A549 (cell line): ENCODE data around the gene PDE6C. TPM values are rescaled to one million over a fixed set of nuclear protein-coding genes. Genes with fewer than 3 reads are reported as not detected.

Experiments used
- ATAC-seq, 2 experiments: fragments of 200-7000 bp in 1 of 2; fragments of >200 bp in 1 of 2; cut with Nextera tagmentation in 1 of 2; cut with Tn5 transposase in 1 of 2; 3 replicates each; pipeline versions ENCODE4 v1.8.0 to v1.9.1; 2018 to 2020; ENCODE audit warnings: mild to moderate bottlenecking in 1 of 2, moderate library complexity in 1 of 2
- CTCF ChIA-PET: fragments of 300-600 bp; sonication (Branson Sonifier 250); formaldehyde crosslinking; extraction: SDS; loops from one replicate; lab custom pipeline; 2021; ENCODE audit warnings: antibody characterized with exemption, inconsistent platforms; lab: Yijun Ruan, JAX
- POLR2A ChIA-PET: fragments of 350-600 bp; formaldehyde crosslinking; extraction: SDS; loops from one replicate; lab custom pipeline; 2021; ENCODE audit warnings: antibody characterized with exemption, inconsistent platforms; lab: Yijun Ruan, JAX
- DNase-seq, 2 experiments: peaks; one replicate each; pipeline versions ENCODE4 v3.0.0 to v3.0.0-alpha.2; 2011 to 2016; ENCODE audit warnings: low read depth in 1 of 2, low spot score in 1 of 2
- FAIRE-seq: peaks from 2 replicates; lab custom pipeline; 2011; peaks lifted over from hg19 to GRCh38; lab: Jason Lieb, UNC
- H3K27ac ChIP-seq, 2 experiments: fragments of >200 bp; sonication (Bioruptor Twin); formaldehyde crosslinking; 3 replicates each; pipeline ENCODE4 v1.5.1; 2016 to 2017
- H3K4me1 ChIP-seq: fragments of >200 bp; sonication (Bioruptor Twin); formaldehyde crosslinking; 3 replicates; pipeline ENCODE4 v1.6.1; 2016
- H3K4me2 ChIP-seq: fragments of >200 bp; sonication (Bioruptor Twin); formaldehyde crosslinking; 3 replicates; pipeline ENCODE4 v1.6.1; 2016
- H3K4me3 ChIP-seq: fragments of >200 bp; sonication (Bioruptor Twin); formaldehyde crosslinking; 3 replicates; pipeline ENCODE4 v1.5.1; 2016
- H3K9me3 ChIP-seq: fragments of >200 bp; sonication (Bioruptor Twin); formaldehyde crosslinking; 3 replicates; pipeline ENCODE4 v1.6.1; 2016
- BHLHE40 ChIP-seq: IDR thresholded peaks from 2 replicates; pipeline ENCODE4 v1.6.1; 2012; ENCODE audit warnings: low read depth, low read length, inconsistent platforms
- CBX2 ChIP-seq: fragments of 200-600 bp; sonication (generic); IDR thresholded peaks from 2 replicates; pipeline ENCODE4 v1.6.1; 2016; ENCODE audit warnings: low read depth, mild to moderate bottlenecking, borderline replicate concordance
- CBX8 ChIP-seq: fragments of 200-600 bp; sonication (generic); IDR thresholded peaks from 2 replicates; pipeline ENCODE4 v1.6.1; 2016
- CEBPB ChIP-seq, 2 experiments: fragments of >200 bp in 1 of 2; sonication (Bioruptor Twin) in 1 of 2; formaldehyde crosslinking in 1 of 2; IDR thresholded peaks; 2 replicates each; pipeline ENCODE4 v1.6.1; 2012 to 2016
- CHD2 ChIP-seq: fragments of 150-350 bp; IDR thresholded peaks from 2 replicates; pipeline ENCODE4 v1.6.1; 2014; ENCODE audit warnings: low read length; ENCODE audit not compliant: partially characterized antibody
- EHF ChIP-seq: fragments of 250-450 bp; sonication (Bioruptor Pico); IDR thresholded peaks from 2 replicates; pipeline ENCODE4 v1.5.0; 2020; ENCODE audit warnings: mild to moderate bottlenecking
- EHMT2 ChIP-seq: fragments of 200-600 bp; sonication (generic); IDR thresholded peaks from 2 replicates; pipeline ENCODE4 v1.6.1; 2016; ENCODE audit warnings: antibody characterized with exemption, low read depth, mild to moderate bottlenecking, moderate library complexity
- ELK1 ChIP-seq: fragments of 150-350 bp; IDR thresholded peaks from 2 replicates; pipeline ENCODE4 v1.6.1; 2014; ENCODE audit warnings: low read depth, mild to moderate bottlenecking, low read length
- FOXS1 ChIP-seq: fragments of 250-450 bp; sonication (Bioruptor Pico); IDR thresholded peaks from 2 replicates; pipeline ENCODE4 v1.5.0; 2020; ENCODE audit warnings: mild to moderate bottlenecking, moderate library complexity
- HDAC2 ChIP-seq: fragments of 200-600 bp; sonication (generic); IDR thresholded peaks from 2 replicates; pipeline ENCODE4 v1.6.1; 2016
- HMGXB4 ChIP-seq: fragments of 250-450 bp; sonication (Bioruptor Pico); IDR thresholded peaks from 2 replicates; pipeline ENCODE4 v1.5.0; 2021; ENCODE audit warnings: mild to moderate bottlenecking, moderate library complexity, borderline replicate concordance
- HOXB13 ChIP-seq: fragments of 250-450 bp; sonication (Bioruptor Pico); IDR thresholded peaks from 2 replicates; pipeline ENCODE4 v1.5.0; 2020; ENCODE audit warnings: low read depth, mild to moderate bottlenecking, moderate library complexity
- JUN ChIP-seq, 2 experiments: fragments of >200 bp; sonication (Bioruptor Twin); formaldehyde crosslinking; IDR thresholded peaks; 2 replicates in 1 of 2; 3 replicates in 1 of 2; pipeline ENCODE4 v1.6.1; 2016 to 2017
- KDM5A ChIP-seq: fragments of 200-600 bp; sonication (generic); IDR thresholded peaks from 2 replicates; pipeline ENCODE4 v1.6.1; 2016; ENCODE audit warnings: antibody characterized with exemption, mild to moderate bottlenecking
- MAFK ChIP-seq: fragments of 450-650 bp; IDR thresholded peaks from 2 replicates; pipeline ENCODE4 v1.6.1; 2014; ENCODE audit not compliant: partially characterized antibody
- MAX ChIP-seq: IDR thresholded peaks from 2 replicates; pipeline ENCODE4 v1.6.1; 2012
- PBX3 ChIP-seq: IDR thresholded peaks from 2 replicates; pipeline ENCODE4 v1.6.1; 2012
- RAD21 ChIP-seq, 2 experiments: fragments of >200 bp in 1 of 2; sonication (Bioruptor Twin) in 1 of 2; formaldehyde crosslinking in 1 of 2; IDR thresholded peaks in 1 of 2; conservative IDR thresholded peaks in 1 of 2; 2 replicates in 1 of 2; 3 replicates in 1 of 2; pipeline ENCODE4 v1.6.1; 2012 to 2018; ENCODE audit warnings: inconsistent platforms in 1 of 2
- RFX5 ChIP-seq: fragments of 450-650 bp; IDR thresholded peaks from 2 replicates; pipeline ENCODE4 v1.7.1; 2014; ENCODE audit warnings: antibody characterized with exemption, mild to moderate bottlenecking, moderate library complexity
- SMC3 ChIP-seq: fragments of >200 bp; sonication (Bioruptor Twin); formaldehyde crosslinking; IDR thresholded peaks from 3 replicates; pipeline ENCODE4 v1.6.1; 2018; ENCODE audit warnings: inconsistent platforms
- TFCP2L1 ChIP-seq: fragments of 250-450 bp; sonication (Bioruptor Pico); IDR thresholded peaks from 2 replicates; pipeline ENCODE4 v1.5.0; 2021; ENCODE audit warnings: mild to moderate bottlenecking
- TP53 ChIP-seq: fragments of 250-450 bp; sonication (Bioruptor Pico); IDR thresholded peaks from 2 replicates; pipeline ENCODE4 v1.5.0; 2021; ENCODE audit warnings: mild to moderate bottlenecking, moderate library complexity
- ZNF302 ChIP-seq: fragments of 250-450 bp; sonication (Bioruptor Pico); IDR thresholded peaks from 2 replicates; pipeline ENCODE4 v1.9.0; 2021; ENCODE audit warnings: inconsistent platforms, mild to moderate bottlenecking, moderate library complexity
- ZSCAN20 ChIP-seq: fragments of 250-450 bp; sonication (Bioruptor Pico); IDR thresholded peaks from 2 replicates; pipeline ENCODE4 v1.8.0; 2022; ENCODE audit warnings: mild to moderate bottlenecking, moderate library complexity
- WGBS: methylation state at CpG from one replicate; pipeline ENCODE4 v1.1.6; 2017; ENCODE audit errors: missing lambda C conversion rate; 5-methylcytosine and 5-hydroxymethylcytosine counted together
- polyA plus RNA-seq, 4 experiments: library from polyadenylated mRNA; depleted of rRNA in 3 of 4; stranded (reverse); fragments of >200 nt; fragmentation: RNase III in 1 of 4; extraction: RNeasy Plus Mini Kit Qiagen cat#74134 plus additional on column Dnase treatment in 1 of 4; gene quantifications; 2 replicates in 3 of 4; 3 replicates in 1 of 4; pipeline ENCODE4 v1.2.3, GENCODE V29; 2011 to 2017

The PDE6C gene
- polyA plus RNA-seq, 2 of the 4 experiments (the other 2 are of a cell fraction): not detected

GRCh38 chr10:93672890-93673289 is 60.6 kb downstream of the PDE6C start:
- no peak for DNase-seq
- ChIA-PET CTCF (interaction anchor here (1.0 to 1.4 kb wide), 2 partner anchors 9 to 119 kb away, joined by 3 read pairs; no protein-coding TSS in a partner anchor), POLR2A (no interaction called here)
- H3K4me2 ChIP-seq: no peak overlapping the region
- H3K27ac ChIP-seq: no peak overlapping the region
- FAIRE-seq: no peak
- no peak for ATAC-seq
- no peak overlapping the region for H3K4me3 ChIP-seq
- H3K4me1 ChIP-seq: no peaks in the 10 kb centered on the region
- 93% methylated on average over 2 of the region's 2 CpGs for WGBS
- no peaks in the 10 kb centered on the region for H3K9me3 ChIP-seq
- no peak for TF ChIP-seq FOXS1
- TF ChIP-seq KDM5A: no peak
- TF ChIP-seq MAFK: no peak
- TF ChIP-seq EHMT2: no peak
- TF ChIP-seq RFX5: no peak
- no peak for TF ChIP-seq CBX8
- TF ChIP-seq ZSCAN20 (CRISPR knock-in tag): no peak
- no peak for TF ChIP-seq PBX3
- no peak for TF ChIP-seq BHLHE40
- no peak for TF ChIP-seq HMGXB4 (CRISPR knock-in tag)
- TF ChIP-seq ELK1: no peak
- TF ChIP-seq, all 56 proteins: peak for 0

GRCh38 chr10:93673791-93674190 is 61.5 kb downstream of the PDE6C start:
- no peak for DNase-seq
- no peak for ATAC-seq
- Histone ChIP-seq H3K4me2 (no peak overlapping the region), H3K27ac (no peak overlapping the region), H3K9me3 (no peaks in the 10 kb centered on the region), H3K4me3 (no peak overlapping the region), H3K4me1 (no peaks in the 10 kb centered on the region)
- POLR2A ChIA-PET: no interaction called here
- WGBS: 81% methylated on average over 2 of the region's 2 CpGs
- no peak for FAIRE-seq
- TF ChIP-seq HOXB13 (CRISPR knock-in tag) (no peak), CEBPB (IDR thresholded peaks at IDR 0.05) (no peak), CHD2 (no peak), MAFK (no peak), RAD21 (conservative IDR thresholded peaks at IDR 0.05 in 1 of 2, IDR thresholded peaks at IDR 0.05 in 1 of 2) (no peak), TP53 (CRISPR knock-in tag) (no peak), SMC3 (no peak), EHF (no peak), HDAC2 (no peak), MAX (no peak), JUN (IDR thresholded peaks at IDR 0.05) (no peak), ZNF302 (CRISPR knock-in tag) (no peak), TFCP2L1 (CRISPR knock-in tag) (no peak), CBX2 (no peak), HMGXB4 (CRISPR knock-in tag) (no peak)
- TF ChIP-seq, all 56 proteins: peak for 0
- CTCF ChIA-PET: interaction anchor here (1.0 to 1.4 kb wide), 2 partner anchors 9 to 120 kb away, joined by 3 read pairs; no protein-coding TSS in a partner anchor
